ENCODE data around the gene CELF5.
"Not testable (repeated sequence)": the region's sequence is repeated elsewhere in the genome, so short reads cannot be mapped to it uniquely, and the experiment has no call there.

CELF5 gene

GRCh38 chr19:3276341-3276799 is 51.9 kb downstream of the CELF5 start:
- DNase-seq = no peak

GRCh38 chr19:3277649-3278048 is 53.2 kb downstream of the CELF5 start:
- DNase-seq = no peak

GRCh38 chr19:3278294-3278693 is 53.8 kb downstream of the CELF5 start:
- no peak for DNase-seq

- DNase-seq = no peak
These were observed 54.3 kb downstream of the CELF5 start for GRCh38 chr19:3278749-3279148.

- DNase-seq = no peak
These were observed 54.8 kb downstream of the CELF5 start for GRCh38 chr19:3279306-3279705.

GRCh38 chr19:3281026-3281425 is 56.6 kb downstream of the CELF5 start:
- no peak for DNase-seq

- DNase-seq = no peak
These were observed 57.7 kb downstream of the CELF5 start for GRCh38 chr19:3282155-3282554.

GRCh38 chr19:3282564-3282963 is 58.1 kb downstream of the CELF5 start:
- DNase-seq = no peak

GRCh38 chr19:3283246-3283751 is 58.8 kb downstream of the CELF5 start:
- no peak for DNase-seq

GRCh38 chr19:3283886-3284657 is 59.6 kb downstream of the CELF5 start:
- DNase-seq = no peak

GRCh38 chr19:3284759-3285646 is 60.5 kb downstream of the CELF5 start:
- no peak for DNase-seq

GRCh38 chr19:3285647-3286176 is 61.3 kb downstream of the CELF5 start:
- DNase-seq = no peak

GRCh38 chr19:3287814-3288213 is 63.4 kb downstream of the CELF5 start:
- no peak for DNase-seq

- not testable (repeated sequence) for DNase-seq
These were observed 64.0 kb downstream of the CELF5 start for GRCh38 chr19:3288437-3288836.

- no peak for DNase-seq
These were observed 65.6 kb downstream of the CELF5 start for GRCh38 chr19:3289971-3290569.

- not testable (repeated sequence) for DNase-seq
These were observed 66.4 kb downstream of the CELF5 start for GRCh38 chr19:3290858-3291257.

GRCh38 chr19:3291644-3292043 is 67.2 kb downstream of the CELF5 start:
- DNase-seq = no peak

GRCh38 chr19:3292958-3293529 is 68.6 kb downstream of the CELF5 start:
- DNase-seq = no peak

- DNase-seq = no peak
These were observed 69.1 kb downstream of the CELF5 start for GRCh38 chr19:3293560-3293959.

GRCh38 chr19:3294080-3294850 is 69.8 kb downstream of the CELF5 start:
- DNase-seq = no peak

GRCh38 chr19:3295581-3295980 is 71.1 kb downstream of the CELF5 start:
- DNase-seq = no peak

GRCh38 chr19:3296034-3296433 is 71.6 kb downstream of the CELF5 start:
- no peak for DNase-seq
